ENCODE measurements around the gene WDR12.
"Not testable (repeated sequence)": the region's sequence is repeated elsewhere in the genome, so short reads cannot be mapped to it uniquely, and the experiment has no call there.

Gene WDR12

DNA sequence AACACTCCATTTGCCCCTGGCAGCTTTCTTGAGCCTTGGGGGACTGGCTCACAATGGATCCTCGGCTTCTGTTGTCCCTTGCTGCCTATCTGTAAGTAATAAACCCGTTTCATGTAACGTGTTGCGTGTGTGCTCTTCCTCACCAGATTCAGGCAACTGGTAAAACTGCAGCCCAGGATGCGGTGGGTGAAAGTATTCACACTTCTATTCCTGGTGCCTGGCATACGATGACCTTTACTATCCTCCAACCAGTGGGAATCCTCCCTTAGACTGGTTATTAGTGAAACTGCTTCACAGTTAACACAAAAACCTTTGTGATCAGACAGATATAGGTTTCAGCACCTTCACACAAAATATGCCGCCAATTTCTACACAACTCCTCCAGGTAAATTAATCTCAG lies 26.3 kb downstream of the WDR12 start:
- Histone ChIP-seq H3K4me3 (ENCODE audit: low read length in 2 of 2) (no peak overlapping the region), H3K27ac (ENCODE audit: low read length) (no peak overlapping the region), H3K36me3 (ENCODE audit: control insufficient read depth in 2 of 2, insufficient read depth in 2 of 2, low read length in 2 of 2) (peaks cover 4 to 10% of the 10 kb centered on the region in 2 donors), H3K9ac (ENCODE audit: low read length in 2 of 2) (no peak overlapping the region), H3K27me3 (ENCODE audit: control insufficient read depth in 1 of 2, insufficient read depth in 2 of 2, low read length in 2 of 2) (no peaks in the 10 kb centered on the region), H3K9me3 (ENCODE audit: control insufficient read depth in 2 of 2, low read length in 2 of 2) (no peaks in the 10 kb centered on the region), H3K4me1 (ENCODE audit: control insufficient read depth, insufficient read depth, low read length) (no peaks in the 10 kb centered on the region)

DNA sequence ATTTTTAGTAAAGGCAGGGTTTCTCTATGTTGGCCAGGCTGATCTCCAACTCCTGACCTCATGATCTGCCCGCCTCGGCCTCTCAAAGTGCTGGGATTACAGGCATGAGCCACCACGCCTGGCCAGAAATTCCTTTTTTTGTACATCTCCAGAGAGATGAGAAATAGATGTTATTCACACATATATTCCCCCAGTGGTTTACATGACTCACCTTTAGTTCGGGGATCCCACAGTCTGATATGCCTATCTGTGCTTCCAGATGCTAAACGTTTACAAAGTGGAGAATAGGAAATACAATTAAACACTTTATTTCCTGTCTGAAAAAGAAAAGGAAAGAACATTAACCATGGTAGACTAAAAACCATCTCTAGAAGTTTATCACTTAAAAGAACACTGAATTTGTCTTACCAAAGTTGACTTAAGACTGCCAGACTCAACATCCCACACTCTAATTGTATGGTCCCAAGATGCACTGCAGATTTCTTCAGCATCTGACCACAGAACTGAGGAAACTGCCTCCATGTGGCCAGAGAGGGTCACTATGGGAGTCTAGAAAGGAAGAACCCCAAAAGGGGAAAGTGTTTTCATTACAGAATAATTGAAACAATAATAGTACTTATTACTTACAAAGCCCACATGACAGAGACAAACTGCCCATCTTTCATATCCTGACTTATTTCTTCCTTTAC lies 27.3 kb downstream of the WDR12 start:
- peaks cover 4 to 11% of the 10 kb centered on the region in 2 donors for H3K36me3 ChIP-seq (ENCODE audit: control insufficient read depth in 2 of 2, insufficient read depth in 2 of 2, low read length in 2 of 2)

DNA sequence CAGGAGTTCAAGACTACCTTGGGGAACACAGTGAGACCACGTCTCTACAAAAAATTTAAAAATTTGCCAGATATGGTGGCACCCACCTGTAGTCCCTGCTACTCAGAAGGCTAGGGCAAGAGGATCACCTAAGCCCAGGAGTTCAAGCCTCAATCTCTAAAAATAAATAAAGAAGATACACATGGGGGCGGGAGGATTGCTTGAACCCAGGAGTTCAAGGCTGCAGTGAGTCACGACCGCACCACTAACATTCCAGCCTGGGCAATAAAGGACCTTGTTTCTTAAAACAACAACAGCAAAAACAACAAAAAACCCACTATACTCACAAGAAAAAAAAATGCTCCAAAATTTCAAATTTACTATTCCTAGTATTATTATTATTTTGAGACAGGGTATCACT lies 29.9 kb downstream of the WDR12 start:
- Histone ChIP-seq H3K9ac (ENCODE audit: low read length in 2 of 2) (no peak overlapping the region), H3K9me3 (ENCODE audit: control insufficient read depth in 2 of 2, low read length in 2 of 2) (no peaks in the 10 kb centered on the region), H3K27ac (ENCODE audit: low read length) (no peak overlapping the region), H3K27me3 (ENCODE audit: control insufficient read depth in 1 of 2, insufficient read depth in 2 of 2, low read length in 2 of 2) (no peaks in the 10 kb centered on the region), H3K4me1 (ENCODE audit: control insufficient read depth, insufficient read depth, low read length) (no peaks in the 10 kb centered on the region), H3K4me3 (ENCODE audit: low read length in 2 of 2) (no peak overlapping the region), H3K36me3 (ENCODE audit: control insufficient read depth in 2 of 2, insufficient read depth in 2 of 2, low read length in 2 of 2) (peaks cover 4 to 11% of the 10 kb centered on the region in 2 donors)

More for the DNA sequence above, 27.3 kb downstream of the WDR12 start:
- H3K27ac ChIP-seq (ENCODE audit: low read length) = no peak overlapping the region
- H3K9me3 ChIP-seq (ENCODE audit: control insufficient read depth in 2 of 2, low read length in 2 of 2) = no peaks in the 10 kb centered on the region
- H3K4me3 ChIP-seq (ENCODE audit: low read length in 2 of 2) = no peak overlapping the region
- H3K9ac ChIP-seq (ENCODE audit: low read length in 2 of 2) = no peak overlapping the region
- H3K27me3 ChIP-seq (ENCODE audit: control insufficient read depth in 1 of 2, insufficient read depth in 2 of 2, low read length in 2 of 2) = no peaks in the 10 kb centered on the region
- no peaks in the 10 kb centered on the region for H3K4me1 ChIP-seq (ENCODE audit: control insufficient read depth, insufficient read depth, low read length)

DNA sequence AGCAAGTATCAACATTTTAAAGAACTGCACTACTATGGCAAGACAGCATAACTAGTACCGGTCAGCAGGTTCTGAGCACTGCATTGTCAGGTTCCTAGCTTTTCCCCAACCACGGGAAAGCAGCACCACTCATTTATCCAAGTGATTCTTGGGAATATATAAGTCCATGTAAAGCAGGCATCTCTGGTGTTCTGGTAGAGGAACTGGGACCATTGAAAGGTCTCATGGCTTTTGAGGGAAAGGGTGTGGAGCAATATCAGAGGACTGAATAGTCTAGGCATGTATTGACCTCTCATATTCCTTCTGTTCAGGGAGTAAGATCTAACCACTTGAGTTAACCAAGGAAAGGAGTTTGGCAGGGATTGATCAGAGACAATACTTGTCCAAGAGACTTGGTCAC lies 33.8 kb downstream of the WDR12 start:
- H3K4me1 ChIP-seq (ENCODE audit: control insufficient read depth, insufficient read depth, low read length) = no peaks in the 10 kb centered on the region
- H3K9ac ChIP-seq (ENCODE audit: low read length in 2 of 2) = no peak overlapping the region
- H3K27me3 ChIP-seq (ENCODE audit: control insufficient read depth in 1 of 2, insufficient read depth in 2 of 2, low read length in 2 of 2) = no peaks in the 10 kb centered on the region
- no peak overlapping the region for H3K27ac ChIP-seq (ENCODE audit: low read length)
- no peak overlapping the region for H3K4me3 ChIP-seq (ENCODE audit: low read length in 2 of 2)
- peaks cover 0 to 3% of the 10 kb centered on the region in 2 donors for H3K36me3 ChIP-seq (ENCODE audit: control insufficient read depth in 2 of 2, insufficient read depth in 2 of 2, low read length in 2 of 2)
- H3K9me3 ChIP-seq (ENCODE audit: control insufficient read depth in 2 of 2, low read length in 2 of 2) = no peaks in the 10 kb centered on the region

DNA sequence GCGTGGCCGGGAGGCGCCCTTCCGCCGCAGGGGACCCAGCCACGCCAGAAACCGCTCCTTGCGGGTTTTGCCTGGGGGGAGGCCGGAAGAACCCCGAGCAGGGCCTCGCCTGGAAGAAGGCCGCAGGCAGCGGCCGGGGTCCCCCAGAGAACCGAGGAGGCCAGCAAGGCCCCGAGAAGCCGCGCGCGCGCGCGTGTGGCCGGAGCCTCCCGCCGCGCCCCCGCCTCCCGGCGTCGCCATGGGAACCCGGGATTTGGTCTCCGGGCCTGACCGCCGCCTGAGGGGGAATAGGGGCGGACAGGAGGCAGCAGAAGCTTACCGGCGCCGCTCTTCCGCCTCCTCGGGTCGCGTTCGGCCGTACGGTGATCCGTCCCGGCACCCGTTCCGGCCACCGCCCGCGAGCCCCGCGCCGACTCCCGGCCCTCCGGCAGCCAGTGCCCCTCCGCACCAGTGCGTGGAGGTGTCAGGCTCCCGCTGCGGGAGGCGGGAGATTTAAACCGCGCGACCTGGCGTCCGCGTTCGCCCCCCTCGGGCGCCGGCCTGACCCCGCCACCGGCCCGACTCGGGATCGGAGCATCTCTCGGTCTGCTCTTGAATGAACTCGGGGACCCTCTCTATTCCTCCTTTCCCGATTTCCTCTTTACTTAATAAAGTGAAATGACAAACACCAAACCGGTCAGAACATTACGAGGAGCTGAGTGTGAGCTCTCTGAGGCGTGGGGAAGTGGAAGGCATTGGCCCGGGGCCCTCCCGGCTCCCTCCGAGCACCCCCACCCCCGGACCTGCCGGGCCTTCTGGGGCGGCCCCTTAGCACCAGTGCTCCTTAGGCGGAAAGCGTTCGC lies 40.0 kb downstream of the WDR12 start, which contains the start of gene ICA1L:
ICA1L (minus strand) TSS at position 467 of the 842 bp plus-strand sequence. CDS start 42,757 bp downstream, outside the sequence.
- Histone ChIP-seq H3K4me3 (ENCODE audit: low read length in 2 of 2) (peak within 1 kb of the TSS; percentile 83 to 88), H3K9ac (ENCODE audit: low read length in 2 of 2) (peak within 1 kb of the TSS; percentile 72 to 76), H3K36me3 (ENCODE audit: control insufficient read depth in 2 of 2, insufficient read depth in 2 of 2, low read length in 2 of 2) (no peaks in the 10 kb centered on the region), H3K27me3 (ENCODE audit: control insufficient read depth in 1 of 2, insufficient read depth in 2 of 2, low read length in 2 of 2) (no peaks in the 10 kb centered on the region), H3K4me1 (ENCODE audit: control insufficient read depth, insufficient read depth, low read length) (no peaks in the 10 kb centered on the region), H3K9me3 (ENCODE audit: control insufficient read depth in 2 of 2, low read length in 2 of 2) (no peaks in the 10 kb centered on the region), H3K27ac (ENCODE audit: low read length) (peak within 1 kb of the TSS; percentile 69)

DNA sequence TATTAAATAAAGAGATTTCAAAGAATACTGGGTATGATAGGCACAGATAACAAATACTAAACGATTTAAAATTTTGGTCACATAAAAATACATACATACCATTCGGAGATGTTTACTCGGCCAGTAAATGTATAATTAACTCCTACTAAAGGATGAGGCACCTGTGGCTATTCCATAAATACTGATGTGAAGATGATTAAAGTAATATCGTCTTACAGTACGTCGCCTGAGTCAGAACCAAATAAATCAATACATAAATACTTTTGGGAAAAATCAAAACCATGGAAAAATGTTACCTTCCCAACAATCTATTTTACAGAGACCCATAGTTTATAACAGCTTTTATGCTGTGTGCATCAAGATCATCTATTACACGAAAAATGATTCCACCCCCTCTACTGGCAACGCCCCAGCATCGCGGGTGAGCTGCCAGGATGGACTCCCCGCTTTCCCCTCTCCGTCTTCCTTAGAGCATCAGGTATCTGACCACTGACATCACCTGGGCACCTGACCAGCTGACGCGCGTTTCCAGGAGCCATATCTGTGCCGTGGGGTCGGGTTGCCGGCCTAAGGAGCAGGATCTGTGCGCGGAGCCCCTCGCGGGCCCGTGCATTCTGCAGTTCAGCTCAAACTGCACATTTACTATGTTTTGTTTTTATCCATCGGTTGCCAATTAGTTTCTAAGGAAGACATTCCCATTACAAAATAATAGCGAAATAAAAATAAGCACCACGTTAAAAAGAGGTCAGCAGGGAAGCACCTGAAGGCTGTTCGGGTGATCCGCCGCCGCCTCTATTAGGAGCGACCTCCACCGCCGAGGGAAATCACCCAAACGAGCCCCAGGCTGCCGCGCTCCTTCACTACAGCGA lies 40.8 kb downstream of the WDR12 start:
- Histone ChIP-seq H3K4me3 (ENCODE audit: low read length in 2 of 2) (peak overlapping the region; percentile 83 to 88), H3K9me3 (ENCODE audit: control insufficient read depth in 2 of 2, low read length in 2 of 2) (no peaks in the 10 kb centered on the region), H3K4me1 (ENCODE audit: control insufficient read depth, insufficient read depth, low read length) (no peaks in the 10 kb centered on the region), H3K27me3 (ENCODE audit: control insufficient read depth in 1 of 2, insufficient read depth in 2 of 2, low read length in 2 of 2) (no peaks in the 10 kb centered on the region), H3K36me3 (ENCODE audit: control insufficient read depth in 2 of 2, insufficient read depth in 2 of 2, low read length in 2 of 2) (no peaks in the 10 kb centered on the region), H3K9ac (ENCODE audit: low read length in 2 of 2) (peak overlapping the region; percentile 72 to 76), H3K27ac (ENCODE audit: low read length) (peak overlapping the region; percentile 69)

DNA sequence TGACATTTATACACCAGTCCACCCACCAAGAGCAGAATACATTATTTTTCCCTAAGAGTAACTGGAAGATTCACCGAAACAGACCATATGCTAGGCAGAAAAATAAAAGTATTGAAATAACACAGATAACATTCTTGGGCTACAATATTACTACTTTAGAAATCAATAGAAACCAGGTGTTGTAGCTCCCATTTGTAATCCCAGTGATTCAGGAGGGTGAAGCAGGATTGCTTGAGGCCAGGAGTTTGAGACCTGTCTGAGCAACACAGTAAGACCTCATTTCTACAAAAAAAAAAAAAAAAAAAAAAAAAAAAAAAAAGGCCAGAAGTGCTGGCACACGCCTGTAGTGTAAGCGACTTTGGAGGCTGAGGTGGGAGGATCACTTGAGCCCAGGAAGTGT lies 49.5 kb downstream of the WDR12 start:
- H3K9me3 ChIP-seq (ENCODE audit: control insufficient read depth in 2 of 2, low read length in 2 of 2) = no peaks in the 10 kb centered on the region
- H3K36me3 ChIP-seq (ENCODE audit: control insufficient read depth in 2 of 2, insufficient read depth in 2 of 2, low read length in 2 of 2) = no peaks in the 10 kb centered on the region
- H3K27ac ChIP-seq (ENCODE audit: low read length) = no peak overlapping the region
- no peak overlapping the region for H3K4me3 ChIP-seq (ENCODE audit: low read length in 2 of 2)
- H3K9ac ChIP-seq (ENCODE audit: low read length in 2 of 2) = no peak overlapping the region
- H3K27me3 ChIP-seq (ENCODE audit: control insufficient read depth in 1 of 2, insufficient read depth in 2 of 2, low read length in 2 of 2) = no peaks in the 10 kb centered on the region
- no peaks in the 10 kb centered on the region for H3K4me1 ChIP-seq (ENCODE audit: control insufficient read depth, insufficient read depth, low read length)

DNA sequence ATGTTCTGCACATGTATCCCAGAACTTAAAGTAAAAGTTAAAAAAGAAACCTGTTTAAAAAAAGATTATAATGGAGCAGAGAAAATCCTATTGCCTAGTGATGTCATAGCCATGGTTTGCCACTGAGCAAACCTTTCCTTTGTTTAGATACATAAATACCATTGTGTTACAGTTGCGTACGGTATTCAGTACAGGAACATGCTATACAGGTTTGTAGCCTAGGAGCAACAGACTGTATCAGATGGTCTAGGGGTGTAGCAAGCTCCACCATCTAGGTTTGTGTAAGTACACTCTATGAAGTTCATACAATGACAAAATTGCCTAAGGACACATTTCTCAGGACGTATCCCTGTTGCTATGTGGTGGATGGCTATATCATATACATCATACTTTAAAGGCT lies 52.9 kb downstream of the WDR12 start:
- Histone ChIP-seq H3K9me3 (ENCODE audit: control insufficient read depth in 2 of 2, low read length in 2 of 2) (no peaks in the 10 kb centered on the region), H3K4me1 (ENCODE audit: control insufficient read depth, insufficient read depth, low read length) (no peaks in the 10 kb centered on the region), H3K36me3 (ENCODE audit: control insufficient read depth in 2 of 2, insufficient read depth in 2 of 2, low read length in 2 of 2) (no peaks in the 10 kb centered on the region), H3K9ac (ENCODE audit: low read length in 2 of 2) (no peak overlapping the region), H3K27me3 (ENCODE audit: control insufficient read depth in 1 of 2, insufficient read depth in 2 of 2, low read length in 2 of 2) (no peaks in the 10 kb centered on the region), H3K27ac (ENCODE audit: low read length) (no peak overlapping the region), H3K4me3 (ENCODE audit: low read length in 2 of 2) (no peak overlapping the region)

DNA sequence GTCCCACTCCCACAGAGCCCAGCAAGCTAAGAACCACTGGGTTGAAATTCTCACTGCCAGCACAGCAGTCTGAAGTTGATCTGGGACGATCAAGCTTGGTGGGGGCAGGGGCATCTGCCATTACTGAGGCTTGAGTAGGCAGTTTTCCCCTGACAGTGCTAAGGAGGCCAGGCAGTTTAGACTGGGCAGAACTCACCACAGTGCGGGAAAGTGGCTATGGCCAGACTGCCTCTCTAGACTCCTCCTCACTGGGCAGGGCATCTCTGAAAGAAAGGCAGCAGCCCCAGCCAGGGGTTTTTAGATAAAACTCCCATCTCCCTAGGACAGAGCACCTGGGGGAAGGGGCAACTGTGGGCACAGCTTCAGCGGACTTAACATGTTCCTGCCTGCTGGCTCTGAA lies 62.1 kb downstream of the WDR12 start:
- H3K9ac ChIP-seq (ENCODE audit: low read length in 2 of 2); H3K27ac ChIP-seq (ENCODE audit: low read length); H3K4me3 ChIP-seq (ENCODE audit: low read length in 2 of 2); H3K4me1 ChIP-seq (ENCODE audit: control insufficient read depth, insufficient read depth, low read length); H3K9me3 ChIP-seq (ENCODE audit: control insufficient read depth in 2 of 2, low read length in 2 of 2); H3K27me3 ChIP-seq (ENCODE audit: control insufficient read depth in 1 of 2, insufficient read depth in 2 of 2, low read length in 2 of 2); H3K36me3 ChIP-seq (ENCODE audit: control insufficient read depth in 2 of 2, insufficient read depth in 2 of 2, low read length in 2 of 2): not testable (repeated sequence)

DNA sequence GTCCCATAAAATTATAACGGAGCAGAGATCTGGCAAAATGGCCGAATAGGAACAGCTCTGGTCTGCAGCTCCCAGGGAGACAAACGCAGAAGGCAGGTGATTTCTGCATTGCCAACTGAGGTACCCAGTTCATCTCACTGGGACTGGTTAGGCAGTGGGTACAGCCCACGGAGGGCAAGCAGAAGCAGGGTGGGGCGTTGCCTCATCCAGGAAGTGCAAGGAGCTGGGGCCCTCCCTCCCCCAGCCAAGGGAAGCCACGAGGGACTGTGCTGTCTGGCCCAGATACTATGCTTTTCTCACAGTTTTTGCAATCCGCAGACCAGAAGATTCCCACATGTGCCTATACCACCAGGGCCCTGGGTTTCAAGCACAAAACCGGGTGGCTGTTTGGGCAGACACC lies 62.7 kb downstream of the WDR12 start:
- Histone ChIP-seq H3K9ac (ENCODE audit: low read length in 2 of 2) (no peak overlapping the region), H3K4me3 (ENCODE audit: low read length in 2 of 2) (no peak overlapping the region), H3K36me3 (ENCODE audit: control insufficient read depth in 2 of 2, insufficient read depth in 2 of 2, low read length in 2 of 2) (no peaks in the 10 kb centered on the region), H3K4me1 (ENCODE audit: control insufficient read depth, insufficient read depth, low read length) (no peaks in the 10 kb centered on the region), H3K27me3 (ENCODE audit: control insufficient read depth in 1 of 2, insufficient read depth in 2 of 2, low read length in 2 of 2) (no peaks in the 10 kb centered on the region), H3K27ac (ENCODE audit: low read length) (no peak overlapping the region), H3K9me3 (ENCODE audit: control insufficient read depth in 2 of 2, low read length in 2 of 2) (no peaks in the 10 kb centered on the region)

Data from stomach smooth muscle (tissue), 2 donors.